HG02943 (cell line): ENCODE measurements around the gene SEL1L3.

Source experiments
- ATAC-seq: cut with Tn5 transposase; IDR thresholded peaks from one replicate; pipeline ENCODE4 v1.9.1; 2021; ENCODE audit warnings: mild to moderate bottlenecking, low read depth, moderate library complexity; ENCODE audit not compliant: unreplicated experiment

The SEL1L3 gene

GRCh38 chr4:25821267-25821666, 41.5 kb downstream of the SEL1L3 start:
- ATAC-seq: no peak

DNA sequence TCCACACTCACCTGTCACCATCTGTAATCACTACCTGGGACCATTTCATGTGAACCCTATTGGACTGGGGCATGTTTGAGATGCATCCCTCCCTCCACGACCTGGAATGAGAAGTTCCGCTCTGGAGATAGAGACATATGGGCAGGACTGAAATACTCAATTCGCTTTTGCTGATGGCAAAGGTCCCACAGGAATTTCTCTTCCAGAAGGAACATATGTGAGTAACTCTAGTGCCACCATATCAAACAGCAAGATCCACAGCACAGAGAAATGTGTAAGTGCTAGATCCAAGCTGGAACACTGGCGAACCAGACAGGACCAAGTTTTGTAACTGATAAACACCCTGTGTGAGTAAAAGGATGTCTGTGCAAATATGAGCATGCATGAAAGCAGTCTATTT, 43.9 kb downstream of the SEL1L3 start:
- ATAC-seq: no peak

DNA sequence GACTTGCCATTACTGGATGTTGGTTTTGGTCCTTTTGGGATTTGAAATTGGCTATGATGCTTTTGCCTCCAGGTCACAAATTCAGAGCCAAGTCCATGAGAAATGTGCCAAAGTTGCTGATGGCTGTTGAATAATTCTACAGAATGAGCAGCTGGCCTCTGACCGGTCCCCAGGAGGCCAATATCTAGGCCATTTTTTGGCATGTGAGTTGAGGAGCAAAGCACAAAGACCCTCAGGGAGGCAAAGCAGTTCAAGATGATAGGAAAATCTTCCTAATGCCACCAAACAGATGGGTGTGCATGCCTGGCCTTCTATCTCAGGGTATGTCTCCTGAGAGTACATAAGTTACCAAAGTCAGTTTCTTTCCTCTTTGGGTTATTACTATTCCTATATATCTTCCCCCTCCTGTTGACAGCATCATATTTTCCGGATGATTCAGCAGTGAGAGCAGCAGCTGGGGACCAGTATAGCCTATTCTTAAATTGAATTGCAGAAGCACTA, 44.4 kb downstream of the SEL1L3 start:
- ATAC-seq: no peak

GRCh38 chr4:25817059-25817681, 45.6 kb downstream of the SEL1L3 start:
- no peak for ATAC-seq

GRCh38 chr4:25816591-25817058, 46.2 kb downstream of the SEL1L3 start:
- no peak for ATAC-seq

DNA sequence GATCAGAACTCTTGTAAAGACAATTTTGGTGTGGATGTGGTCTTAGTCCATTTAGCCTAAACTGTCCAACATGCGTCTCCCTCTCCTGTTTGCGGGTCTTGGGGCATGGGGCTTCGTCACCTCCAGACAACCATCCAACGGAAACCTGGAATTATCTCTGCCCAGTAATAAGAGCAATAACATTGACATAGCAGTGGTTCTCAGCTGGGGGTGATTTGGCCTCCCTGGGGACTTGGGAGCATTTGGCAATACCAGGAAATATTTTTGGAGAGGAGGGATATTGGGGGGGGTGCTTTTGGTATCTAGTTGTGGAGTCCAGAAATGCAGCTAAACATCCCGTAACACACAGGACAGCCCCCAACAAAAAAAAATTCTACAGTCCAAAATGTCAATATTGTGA, 47.2 kb downstream of the SEL1L3 start:
- ATAC-seq: no peak

GRCh38 chr4:25814301-25815136, 48.3 kb downstream of the SEL1L3 start:
- ATAC-seq: no peak

DNA sequence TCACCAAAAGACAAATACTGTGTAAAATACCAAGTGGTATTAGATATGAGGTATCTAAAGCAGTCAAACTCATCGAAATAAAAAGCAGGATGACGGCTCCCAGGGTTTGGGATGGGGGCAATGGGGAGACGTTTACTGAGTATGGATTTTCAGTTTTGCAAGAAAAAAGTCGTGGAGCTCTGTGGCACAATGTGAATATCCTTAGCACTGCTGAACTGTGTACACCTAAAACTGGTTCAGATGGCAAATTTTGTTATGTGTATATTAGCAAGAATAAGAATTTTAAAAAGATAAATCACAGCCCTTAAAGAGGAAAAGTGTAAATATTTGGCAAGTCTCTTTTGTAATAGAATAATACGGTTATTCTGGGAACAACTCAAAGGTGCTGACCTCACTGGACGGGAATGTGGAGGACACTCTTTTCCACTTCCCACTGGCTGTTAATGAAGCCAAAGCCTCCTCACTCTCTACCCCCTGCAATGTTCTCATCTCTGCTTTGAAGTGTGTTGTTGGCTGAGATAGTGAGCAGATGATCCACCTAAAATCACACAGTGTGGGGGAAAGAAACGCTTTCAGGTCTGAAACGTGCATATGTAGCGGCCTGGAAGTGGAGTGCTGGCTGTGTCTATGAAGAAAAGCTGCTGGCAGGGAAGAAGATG, 49.2 kb downstream of the SEL1L3 start:
- ATAC-seq: no peak

- ATAC-seq: no peak
Observed at GRCh38 chr4:25811841-25812240, 50.9 kb downstream of the SEL1L3 start.

GRCh38 chr4:25811374-25811690, 51.5 kb downstream of the SEL1L3 start:
- ATAC-seq: no peak

DNA sequence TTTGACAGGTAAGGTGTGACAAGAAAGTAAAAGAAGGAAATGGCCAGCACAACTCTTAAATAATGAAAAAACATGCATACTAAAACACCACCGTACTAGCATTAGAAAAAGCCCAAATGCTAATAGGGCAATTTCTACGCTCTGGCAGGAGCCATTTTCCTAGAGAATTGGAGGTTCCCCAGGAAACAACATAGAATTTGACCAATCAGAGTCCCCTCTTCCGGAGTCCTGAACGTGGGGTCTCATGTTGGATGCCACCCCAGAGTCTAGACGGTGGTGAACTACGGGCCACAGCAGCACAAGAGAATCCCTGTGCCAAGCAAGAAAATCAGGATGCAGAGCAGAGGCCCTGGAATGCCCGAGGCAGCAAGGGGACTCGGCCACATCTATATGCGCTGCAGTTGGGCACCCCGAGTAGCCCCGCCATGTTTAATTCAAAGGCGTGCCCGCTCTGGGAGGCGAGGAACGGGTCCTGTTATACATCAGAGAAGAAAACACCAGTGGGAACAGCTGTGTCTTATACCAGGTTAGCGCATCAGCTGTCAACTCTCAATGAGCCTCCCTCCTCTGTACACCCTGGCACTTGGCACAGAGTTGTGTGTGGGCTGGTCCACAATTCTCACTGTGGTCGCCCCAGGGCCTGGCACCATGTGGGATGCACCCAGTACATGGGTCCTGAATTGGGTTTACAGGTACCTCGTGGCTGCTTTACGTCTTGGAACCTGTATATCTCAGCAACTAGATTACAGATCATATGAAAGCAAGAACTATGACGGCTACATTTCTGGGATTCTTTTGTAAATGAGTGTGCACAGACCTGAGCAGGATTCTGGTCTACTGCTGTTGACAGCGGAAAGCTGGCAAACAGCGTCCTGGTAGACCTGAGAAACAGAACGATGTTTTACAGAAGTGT, 52.1 kb downstream of the SEL1L3 start:
- ATAC-seq: no peak

DNA sequence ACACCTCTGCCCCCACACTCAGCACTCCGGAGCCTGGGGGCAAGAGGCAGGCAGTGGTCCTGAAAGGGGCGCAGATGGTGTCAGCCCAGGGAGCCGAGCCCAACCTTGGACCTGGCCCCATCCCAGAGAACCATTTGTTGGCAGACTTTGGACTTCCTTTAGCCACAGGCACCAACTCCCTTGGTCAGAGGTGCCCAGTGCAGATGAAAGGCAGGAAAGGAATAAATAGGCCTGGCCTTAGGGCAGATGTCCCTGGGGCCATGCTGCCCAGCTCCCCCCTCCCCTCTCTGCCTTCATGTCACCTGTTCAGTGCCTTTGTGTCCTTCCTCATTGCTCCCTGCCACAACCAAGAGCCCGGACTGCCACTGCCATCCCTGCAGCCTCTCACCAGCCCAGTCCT, 52.8 kb downstream of the SEL1L3 start:
- no peak for ATAC-seq

DNA sequence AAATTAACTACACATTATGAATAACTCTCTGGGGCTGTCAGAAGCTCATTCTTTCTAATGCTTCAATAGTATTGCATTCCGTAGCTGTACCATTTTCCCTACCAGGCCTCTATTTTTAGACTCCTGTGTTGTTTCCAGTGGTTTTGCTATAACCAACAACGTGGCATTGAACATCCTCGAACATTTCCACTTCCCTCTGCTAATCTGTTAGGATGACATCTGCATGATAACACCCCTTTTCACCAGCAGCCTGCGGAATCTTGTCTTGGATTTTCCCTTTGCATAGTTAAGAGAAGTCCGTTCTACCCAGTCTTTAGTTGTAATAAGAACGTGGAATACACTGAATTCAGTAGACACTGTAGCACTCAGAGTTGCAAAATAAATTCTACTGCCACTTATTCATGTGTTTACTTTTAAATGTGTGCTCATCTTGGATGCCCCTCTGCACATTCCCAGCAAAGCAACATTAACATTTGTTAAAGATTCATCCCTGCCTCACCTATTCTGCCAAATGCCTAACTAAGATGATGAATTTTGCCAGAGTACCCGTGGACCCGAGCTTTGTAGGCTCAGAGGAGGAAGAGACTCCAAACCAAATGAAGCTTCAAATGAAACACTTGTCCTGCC, 55.6 kb downstream of the SEL1L3 start:
- ATAC-seq: no peak

DNA sequence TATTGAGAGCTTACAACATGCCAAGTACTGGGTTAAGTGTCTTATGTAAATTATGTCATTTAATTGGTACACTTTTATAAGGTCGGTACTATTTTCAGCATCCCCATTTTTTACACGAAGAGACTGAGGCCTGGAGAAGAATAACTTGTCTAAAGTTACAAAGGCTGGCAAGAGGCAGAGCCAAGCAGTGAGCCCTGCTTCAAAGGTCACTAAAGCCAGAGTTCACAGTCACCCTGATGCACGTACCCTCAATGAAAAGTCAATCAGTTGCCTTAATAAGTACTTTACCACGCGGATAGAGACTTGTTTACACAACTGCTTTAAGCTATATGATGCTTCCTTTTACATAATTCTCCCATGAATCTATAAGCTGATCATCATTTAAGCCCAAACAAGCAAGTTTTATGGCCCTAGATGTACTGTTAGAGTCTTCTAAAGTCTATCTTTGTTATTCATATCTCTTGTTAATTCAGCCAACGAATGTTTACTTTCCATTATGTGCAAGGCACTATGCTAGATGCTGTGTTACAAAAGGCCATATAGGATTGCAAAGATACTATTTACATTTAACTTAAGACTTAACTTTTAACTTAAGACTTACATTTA, 57.4 kb downstream of the SEL1L3 start:
- no peak for ATAC-seq

GRCh38 chr4:25803720-25804225, 59.0 kb downstream of the SEL1L3 start:
- ATAC-seq: no peak

GRCh38 chr4:25801594-25801993, 61.2 kb downstream of the SEL1L3 start:
- ATAC-seq: no peak

DNA sequence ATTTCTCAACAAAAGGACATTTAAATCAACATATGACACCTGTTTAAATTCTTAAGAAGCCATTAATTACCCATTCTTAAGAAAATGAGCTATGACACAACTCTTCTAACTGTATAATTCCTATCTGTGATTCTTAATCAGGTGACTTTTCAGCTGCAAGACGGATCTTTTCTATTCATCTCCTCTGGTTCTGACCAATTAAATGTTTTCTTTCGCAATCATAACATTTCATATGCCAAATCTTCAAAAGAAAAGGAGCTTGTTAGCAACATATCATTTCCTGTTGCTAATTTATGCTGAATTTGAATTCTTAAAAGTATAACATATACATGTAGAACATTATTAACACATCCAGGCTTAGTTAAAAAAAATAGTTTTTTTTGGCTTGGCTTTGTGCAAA, 62.5 kb downstream of the SEL1L3 start:
- ATAC-seq: no peak

DNA sequence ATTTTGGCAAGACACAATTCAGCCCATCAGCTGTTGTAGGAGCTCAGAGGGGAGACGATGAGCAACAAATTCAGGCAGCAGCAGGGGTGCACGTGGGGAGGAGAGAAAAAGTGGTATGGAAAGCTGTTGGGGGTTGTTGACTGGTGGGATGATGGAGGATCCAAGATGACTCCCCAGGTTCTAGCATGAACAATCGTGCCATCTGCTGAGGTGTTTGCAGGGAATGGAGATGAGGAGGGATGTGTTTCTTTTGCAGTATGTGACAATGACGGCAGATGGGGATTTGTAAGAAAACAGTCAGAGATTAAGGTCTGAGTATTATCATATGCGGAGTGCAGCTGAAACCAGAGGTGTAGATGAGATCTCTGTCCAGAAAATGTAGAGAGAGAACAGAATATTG, 63.3 kb downstream of the SEL1L3 start:
- ATAC-seq: no peak

- ATAC-seq: no peak
Observed at GRCh38 chr4:25797136-25797535, 65.7 kb downstream of the SEL1L3 start.
